GM12874 (cell line): ENCODE measurements around the gene ATMIN.

Source experiments
- TF ChIP-seq, protein P1 (sequence below): IDR thresholded peaks from 2 replicates; pipeline ENCODE4 v1.5.1; 2011; ENCODE audit warnings: low read depth, mild to moderate bottlenecking, control low read depth, low read length, moderate library complexity; ENCODE audit not compliant: insufficient read depth

ATMIN gene, protein sequence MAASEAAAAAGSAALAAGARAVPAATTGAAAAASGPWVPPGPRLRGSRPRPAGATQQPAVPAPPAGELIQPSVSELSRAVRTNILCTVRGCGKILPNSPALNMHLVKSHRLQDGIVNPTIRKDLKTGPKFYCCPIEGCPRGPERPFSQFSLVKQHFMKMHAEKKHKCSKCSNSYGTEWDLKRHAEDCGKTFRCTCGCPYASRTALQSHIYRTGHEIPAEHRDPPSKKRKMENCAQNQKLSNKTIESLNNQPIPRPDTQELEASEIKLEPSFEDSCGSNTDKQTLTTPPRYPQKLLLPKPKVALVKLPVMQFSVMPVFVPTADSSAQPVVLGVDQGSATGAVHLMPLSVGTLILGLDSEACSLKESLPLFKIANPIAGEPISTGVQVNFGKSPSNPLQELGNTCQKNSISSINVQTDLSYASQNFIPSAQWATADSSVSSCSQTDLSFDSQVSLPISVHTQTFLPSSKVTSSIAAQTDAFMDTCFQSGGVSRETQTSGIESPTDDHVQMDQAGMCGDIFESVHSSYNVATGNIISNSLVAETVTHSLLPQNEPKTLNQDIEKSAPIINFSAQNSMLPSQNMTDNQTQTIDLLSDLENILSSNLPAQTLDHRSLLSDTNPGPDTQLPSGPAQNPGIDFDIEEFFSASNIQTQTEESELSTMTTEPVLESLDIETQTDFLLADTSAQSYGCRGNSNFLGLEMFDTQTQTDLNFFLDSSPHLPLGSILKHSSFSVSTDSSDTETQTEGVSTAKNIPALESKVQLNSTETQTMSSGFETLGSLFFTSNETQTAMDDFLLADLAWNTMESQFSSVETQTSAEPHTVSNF

DNA sequence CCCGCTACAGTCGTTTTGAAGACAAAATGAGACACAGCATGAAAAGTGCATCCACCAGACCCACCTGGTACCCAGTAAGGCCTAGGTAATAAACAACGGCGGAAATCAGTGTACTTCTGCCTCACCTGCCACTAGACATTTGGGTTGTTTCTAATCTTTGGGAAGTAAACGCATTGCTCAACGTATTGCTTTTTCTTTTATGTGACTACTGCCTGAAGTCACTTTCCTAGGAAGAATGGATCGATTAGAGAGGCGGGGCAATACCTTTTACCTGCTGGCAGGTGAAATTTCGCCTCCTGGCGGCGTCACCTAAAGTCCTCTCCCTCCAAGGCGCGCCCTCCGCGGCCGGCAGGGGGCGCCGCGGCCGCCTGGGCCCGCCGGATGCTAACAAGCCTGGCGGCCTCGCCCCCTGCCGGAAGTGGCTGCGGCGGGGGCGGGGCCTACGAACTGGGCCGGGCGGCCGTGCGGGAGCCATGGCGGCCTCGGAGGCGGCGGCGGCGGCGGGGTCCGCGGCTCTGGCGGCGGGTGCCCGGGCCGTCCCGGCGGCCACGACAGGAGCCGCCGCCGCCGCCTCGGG is at the start of gene ATMIN:
ATMIN (plus strand) TSS at position 445 of the 577 bp plus-strand sequence; CDS start at position 474, 29 bp downstream.
- TF ChIP-seq, protein P1, sequence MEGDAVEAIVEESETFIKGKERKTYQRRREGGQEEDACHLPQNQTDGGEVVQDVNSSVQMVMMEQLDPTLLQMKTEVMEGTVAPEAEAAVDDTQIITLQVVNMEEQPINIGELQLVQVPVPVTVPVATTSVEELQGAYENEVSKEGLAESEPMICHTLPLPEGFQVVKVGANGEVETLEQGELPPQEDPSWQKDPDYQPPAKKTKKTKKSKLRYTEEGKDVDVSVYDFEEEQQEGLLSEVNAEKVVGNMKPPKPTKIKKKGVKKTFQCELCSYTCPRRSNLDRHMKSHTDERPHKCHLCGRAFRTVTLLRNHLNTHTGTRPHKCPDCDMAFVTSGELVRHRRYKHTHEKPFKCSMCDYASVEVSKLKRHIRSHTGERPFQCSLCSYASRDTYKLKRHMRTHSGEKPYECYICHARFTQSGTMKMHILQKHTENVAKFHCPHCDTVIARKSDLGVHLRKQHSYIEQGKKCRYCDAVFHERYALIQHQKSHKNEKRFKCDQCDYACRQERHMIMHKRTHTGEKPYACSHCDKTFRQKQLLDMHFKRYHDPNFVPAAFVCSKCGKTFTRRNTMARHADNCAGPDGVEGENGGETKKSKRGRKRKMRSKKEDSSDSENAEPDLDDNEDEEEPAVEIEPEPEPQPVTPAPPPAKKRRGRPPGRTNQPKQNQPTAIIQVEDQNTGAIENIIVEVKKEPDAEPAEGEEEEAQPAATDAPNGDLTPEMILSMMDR = peak; percentile 98

DNA sequence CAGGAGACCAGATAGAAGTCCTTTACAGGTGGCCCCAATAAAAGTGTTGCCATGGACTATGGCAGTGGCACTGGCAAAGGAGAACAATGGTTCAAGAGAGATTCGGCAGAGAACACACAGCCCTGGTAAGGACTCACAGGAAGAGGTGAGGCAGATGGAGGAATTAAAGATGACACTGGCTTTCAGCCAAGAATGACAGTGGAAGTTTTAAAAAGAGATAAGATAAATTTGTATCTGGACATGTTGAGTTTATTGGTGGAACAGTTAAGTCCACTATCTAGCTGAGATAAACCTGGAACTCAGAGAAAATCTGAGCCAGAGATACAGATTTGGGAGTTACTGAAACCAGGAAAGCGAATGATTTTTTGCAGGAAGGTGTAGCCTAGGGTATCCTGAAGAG is 49.1 kb upstream of the ATMIN start:
- TF ChIP-seq, protein P1 = no peak

DNA sequence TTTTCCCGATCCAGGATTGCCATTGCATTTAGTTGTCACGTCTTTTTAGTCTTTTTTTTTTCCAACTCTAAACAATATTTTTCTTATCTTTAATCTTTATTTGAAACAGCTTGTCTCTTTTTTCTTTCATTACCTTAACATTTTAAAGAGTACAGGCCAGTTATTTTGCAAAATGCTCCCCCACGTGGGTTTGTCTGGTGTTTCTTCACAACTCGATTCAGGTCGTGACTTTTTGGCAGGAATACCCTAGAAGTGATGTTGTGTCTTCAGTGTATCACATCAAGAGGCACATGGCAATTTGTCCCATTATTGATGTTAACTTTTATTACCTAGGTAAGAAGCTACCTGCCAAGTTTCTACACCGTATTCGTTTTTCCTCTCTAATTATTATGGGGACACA is 46.9 kb upstream of the ATMIN start:
- TF ChIP-seq, protein P1 = no peak

DNA sequence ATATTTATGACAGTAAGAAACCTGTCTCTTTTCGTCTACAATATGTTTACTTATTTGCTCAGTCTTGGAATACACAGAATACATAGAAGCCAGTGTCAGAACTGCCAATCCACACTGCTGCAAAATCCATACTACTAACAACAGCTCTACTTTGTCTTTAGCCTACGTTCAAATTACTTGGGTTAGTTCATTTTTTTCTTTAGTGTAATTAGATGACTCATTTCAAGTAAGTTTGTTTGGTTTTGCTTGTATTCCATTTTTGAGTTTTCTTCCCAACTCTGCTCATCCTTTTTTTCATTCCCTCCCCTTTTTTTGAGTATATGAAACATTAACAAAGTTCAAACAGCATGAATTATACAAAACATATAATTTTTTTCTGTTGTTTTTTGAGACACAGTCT is 45.8 kb upstream of the ATMIN start:
- TF ChIP-seq, protein P1 = no peak

DNA sequence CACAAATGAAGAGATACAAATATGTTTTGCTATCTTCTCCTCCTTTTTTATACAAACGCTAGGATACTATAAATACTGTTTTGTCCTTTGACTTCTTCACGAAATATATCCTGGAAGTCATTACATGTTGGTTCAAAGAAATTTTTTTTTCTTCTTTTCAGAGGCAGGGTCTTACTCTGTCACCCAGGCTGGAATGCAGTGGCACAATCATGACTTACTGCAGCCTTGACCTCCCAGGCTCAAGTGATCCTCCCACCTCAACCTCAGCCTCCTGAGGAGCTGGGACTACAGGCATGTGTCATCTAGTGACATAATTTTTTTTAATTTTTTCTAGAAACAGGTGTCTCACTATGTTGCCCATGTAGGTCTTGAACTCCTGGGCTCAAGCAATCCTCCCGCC is 45.1 kb upstream of the ATMIN start:
- TF ChIP-seq, protein P1 = no peak

DNA sequence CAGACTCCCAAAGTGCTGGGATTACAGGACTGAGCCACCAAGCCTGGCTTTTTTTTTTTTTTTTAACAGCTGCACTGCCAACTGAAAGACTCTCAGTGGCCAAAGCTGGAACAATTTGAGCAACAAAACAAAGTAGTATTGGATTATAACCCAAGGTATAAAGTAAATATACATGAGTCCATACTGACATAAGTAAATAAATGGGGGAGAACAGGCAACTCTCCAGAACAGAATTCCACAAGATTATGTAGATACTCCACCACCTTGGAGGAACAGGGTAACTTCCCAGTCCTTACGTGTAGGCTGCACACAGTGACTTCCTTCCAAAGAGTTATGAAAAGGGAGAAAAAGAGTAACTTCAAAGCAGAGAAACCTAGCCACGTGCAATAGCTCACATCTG is 44.7 kb upstream of the ATMIN start:
- TF ChIP-seq, protein P1 = no peak

DNA sequence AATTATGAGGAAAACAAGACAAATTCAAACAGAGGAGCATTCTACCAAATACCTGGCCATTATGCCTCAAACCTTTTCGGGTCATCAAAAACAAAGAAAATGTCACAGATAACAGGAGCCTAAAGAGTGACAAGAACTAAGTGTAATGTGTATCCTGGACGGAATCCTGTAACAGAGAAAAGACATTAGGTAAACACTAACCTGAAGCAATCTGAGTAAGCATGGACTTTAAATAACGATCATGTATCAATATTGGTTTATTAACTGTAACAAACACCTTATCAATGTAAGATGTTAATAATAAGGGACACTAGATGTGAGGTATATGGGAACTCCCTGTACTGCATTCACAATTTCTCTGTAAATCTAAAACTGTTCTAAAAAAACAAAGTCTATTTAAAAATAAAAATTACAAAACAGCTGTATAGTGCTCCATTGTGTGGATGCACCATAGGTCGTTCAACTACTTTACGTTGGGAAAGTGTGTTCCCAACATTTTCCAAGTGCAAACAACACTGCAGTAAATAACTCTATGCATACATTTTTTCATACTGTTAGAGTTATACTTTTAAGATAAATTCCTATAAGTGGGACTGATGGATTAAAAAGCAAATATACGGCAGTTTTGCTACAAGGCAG is 43.7 kb upstream of the ATMIN start:
- TF ChIP-seq, protein P1 = no peak
